Endothelial cell of umbilical vein (primary cell): Measurements from ENCODE around the gene GUK1. TPM values are rescaled to one million over a fixed set of nuclear protein-coding genes. Genes with fewer than 3 reads are reported as not detected.

ENCODE experiments used
- BruUV-seq: library from RNA; stranded (reverse); fragments of 400-500 nt; replicated peaks from 2 replicates; lab custom pipeline; 2021; lab: Mats Ljungman, UMichigan
- CTCF ChIA-PET: fragments of 300-600, 350-600 bp; sonication (Branson Sonifier 250); formaldehyde crosslinking; loops from one replicate; lab custom pipeline; 2021; ENCODE audit warnings: antibody characterized with exemption, inconsistent platforms; lab: Charles Lee
- POLR2A ChIA-PET: fragments of 300-600, 350-600 bp; sonication (Branson Sonifier 250); formaldehyde crosslinking; loops from one replicate; lab custom pipeline; 2021; ENCODE audit warnings: antibody characterized with exemption, inconsistent platforms; lab: Charles Lee
- DNase-seq: peaks from one replicate; pipeline ENCODE4 v3.0.0-alpha.2; 2011; ENCODE audit warnings: low read depth, low spot score
- FAIRE-seq: peaks from 2 replicates; lab custom pipeline; 2011; peaks lifted over from hg19 to GRCh38; lab: Jason Lieb, UNC
- H2AFZ ChIP-seq: 2 replicates; pipeline ENCODE4 v1.6.0; 2012; ENCODE audit warnings: low read depth, low read length, control low read depth, inconsistent platforms
- H3K27ac ChIP-seq: 2 replicates; pipeline ENCODE4 v1.5.1; 2011; ENCODE audit warnings: low read depth, mild to moderate bottlenecking, control low read depth, low read length, moderate library complexity; ENCODE audit not compliant: insufficient read depth
- H3K27me3 ChIP-seq, 2 experiments: 2 replicates each; pipeline versions ENCODE4 v1.6.0 to v1.6.1; 2011; ENCODE audit warnings: low read length in 2 of 2, mixed read lengths in 1 of 2; ENCODE audit not compliant: control insufficient read depth in 2 of 2, insufficient read depth in 2 of 2
- H3K36me3 ChIP-seq, 2 experiments: 2 replicates in 1 of 2; 3 replicates in 1 of 2; pipeline ENCODE4 v1.5.1; 2011; ENCODE audit warnings: low read length in 2 of 2, mild to moderate bottlenecking in 1 of 2, moderate library complexity in 1 of 2; ENCODE audit not compliant: control insufficient read depth in 2 of 2, insufficient read depth in 2 of 2; ENCODE audit errors: extremely low read depth in 1 of 2
- H3K4me1 ChIP-seq: 3 replicates; pipeline ENCODE4 v1.5.1; 2011; ENCODE audit warnings: mild to moderate bottlenecking, low read length; ENCODE audit not compliant: control insufficient read depth, insufficient read depth; ENCODE audit errors: extremely low read depth
- H3K4me2 ChIP-seq: 2 replicates; pipeline ENCODE4 v1.6.1; 2011; ENCODE audit warnings: low read length, control low read depth, mixed read lengths; ENCODE audit not compliant: insufficient read depth
- H3K4me3 ChIP-seq, 3 experiments: fragments of 200-600 bp in 1 of 3; sonication (generic), shearing (Covaris generic) in 1 of 3; replicated peaks in 1 of 3; 2 replicates each; pipeline ENCODE4 v1.5.1; 2011 to 2016; ENCODE audit warnings: control low read depth in 3 of 3, low read length in 3 of 3, mild to moderate bottlenecking in 2 of 3, inconsistent platforms in 1 of 3, low read depth in 1 of 3, moderate library complexity in 1 of 3; ENCODE audit not compliant: insufficient read depth in 1 of 3
- H3K79me2 ChIP-seq: 2 replicates; pipeline ENCODE4 v1.6.0; 2012; ENCODE audit warnings: low read length, inconsistent platforms; ENCODE audit not compliant: control insufficient read depth, insufficient read depth
- H3K9ac ChIP-seq: replicated peaks from 2 replicates; pipeline ENCODE3; 2011; ENCODE audit warnings: low read length, control low read depth; ENCODE audit not compliant: insufficient read depth; ENCODE audit errors: extremely low read depth
- H3K9me1 ChIP-seq: replicated peaks from 3 replicates; pipeline ENCODE4 v1.6.0; 2011; ENCODE audit warnings: mild to moderate bottlenecking, low read length; ENCODE audit not compliant: control insufficient read depth, insufficient read depth; ENCODE audit errors: extremely low read depth
- H3K9me3 ChIP-seq: replicated peaks from 2 replicates; pipeline ENCODE4 v1.5.1; 2012; ENCODE audit warnings: low read length, inconsistent platforms; ENCODE audit not compliant: control insufficient read depth, insufficient read depth
- H4K20me1 ChIP-seq: replicated peaks from 2 replicates; pipeline ENCODE3; 2011; ENCODE audit warnings: mild to moderate bottlenecking, low read length; ENCODE audit not compliant: control insufficient read depth, insufficient read depth; ENCODE audit errors: extremely low read depth
- CTCF ChIP-seq, 2 donors: IDR thresholded peaks; 1 replicate in 1 of 2; 2 replicates in 1 of 2; pipeline ENCODE4 v1.5.1; 2011; ENCODE audit warnings: low read length in 2 of 2, mild to moderate bottlenecking in 2 of 2, moderate library complexity in 2 of 2, control low read depth in 1 of 2, inconsistent platforms in 1 of 2, low read depth in 1 of 2; ENCODE audit not compliant: insufficient read depth in 1 of 2; ENCODE audit errors: extremely low read depth in 1 of 2
- EZH2 ChIP-seq: IDR thresholded peaks from 2 replicates; pipeline ENCODE4 v1.6.1; 2012; ENCODE audit warnings: borderline replicate concordance, low read depth, mild to moderate bottlenecking, moderate library complexity, low read length, inconsistent platforms; ENCODE audit not compliant: severe bottlenecking
- FOS ChIP-seq: IDR thresholded peaks from 2 replicates; pipeline ENCODE4 v1.6.1; 2011; ENCODE audit warnings: mild to moderate bottlenecking, low read length, moderate library complexity, borderline replicate concordance; ENCODE audit not compliant: insufficient read depth
- GATA2 ChIP-seq: IDR thresholded peaks from 2 replicates; pipeline ENCODE4 v1.7.0; 2011; ENCODE audit warnings: low read depth, mild to moderate bottlenecking, moderate library complexity, mixed read lengths, low read length; ENCODE audit not compliant: insufficient read length, insufficient read depth
- JUN ChIP-seq: IDR thresholded peaks from 2 replicates; pipeline ENCODE4 v1.6.1; 2011; ENCODE audit warnings: borderline replicate concordance, low read depth; ENCODE audit not compliant: insufficient read length, insufficient read depth
- MAX ChIP-seq: IDR thresholded peaks from 2 replicates; pipeline ENCODE4 v1.6.1; 2011; ENCODE audit not compliant: insufficient read depth, insufficient read length
- MYC ChIP-seq: IDR thresholded peaks from one replicate; pipeline ENCODE4 v1.6.1; 2011; ENCODE audit warnings: mild to moderate bottlenecking, low read depth, low read length
- POLR2A ChIP-seq: IDR thresholded peaks from 2 replicates; pipeline ENCODE4 v1.6.1; 2012; ENCODE audit warnings: low read depth, mild to moderate bottlenecking, control low read depth, low read length
- POLR2AphosphoS5 ChIP-seq: IDR thresholded peaks from 2 replicates; pipeline ENCODE4 v1.6.1; 2012; ENCODE audit warnings: low read depth, mild to moderate bottlenecking, control low read depth, low read length, moderate library complexity; ENCODE audit not compliant: insufficient read depth
- dilution Hi-C: fragments of 300-500 bp; cut with MboI; formaldehyde crosslinking; loops from one replicate; pipeline ENCODE4 v1.15.0; 2019; ENCODE audit warnings: low sequenced_read_pairs; ENCODE audit not compliant: extremely low pct_ligation_motif_present
- intact Hi-C: fragments of 100-400 bp; cut with micrococcal nuclease; formaldehyde crosslinking; loops from one replicate; pipeline ENCODE4 v1.10.0; 2022
- polyA plus RNA-seq, 4 experiments: library from polyadenylated mRNA; depleted of rRNA in 3 of 4; stranded (reverse) in 3 of 4; unstranded in 1 of 4; fragments of >200 nt; gene quantifications; 2 replicates each; pipeline versions ENCODE4 v1.2.1 to v1.2.3, GENCODE V29; 2011 to 2012; ENCODE audit warnings: missing spikeins in 1 of 4
- total RNA-seq: library from RNA; stranded (reverse); gene quantifications from 2 replicates; pipeline ENCODE4 v1.2.3, GENCODE V29; 2021

The GUK1 gene
- total and polyA plus RNA-seq, 2 donors (not counting 3 experiments of a cell fraction or from before 2014, with no cell fraction given), result 239 to 742 TPM

- Histone ChIP-seq H3K9ac (no peak overlapping the region), H3K27me3 (no peaks in the 10 kb centered on the region), H3K9me1 (no peaks in the 10 kb centered on the region), H3K4me3 (no peak overlapping the region), H3K27ac (no peak overlapping the region), H3K36me3 (peaks cover 0 to 11% of the 10 kb centered on the region in 2 experiments), H3K4me2 (no peak overlapping the region), H3K79me2 (no peaks in the 10 kb centered on the region), H3K9me3 (no peaks in the 10 kb centered on the region), H4K20me1 (no peaks in the 10 kb centered on the region), H3K4me1 (no peaks in the 10 kb centered on the region), H2AFZ (no peak overlapping the region)
- FAIRE-seq, result no peak
- no TSS peak for BruUV-seq
- TF ChIP-seq FOS, result no peak
- TF ChIP-seq MAX, result no peak
- no peak for TF ChIP-seq CTCF (IDR thresholded peaks at IDR 0.05; ENCODE audit: extremely low read depth in 1 of 2, insufficient read depth in 1 of 2, low read depth in 1 of 2, low read length in 2 of 2)
- no peak for TF ChIP-seq JUN
- TF ChIP-seq POLR2A, result no peak
- no peak for TF ChIP-seq EZH2
- no peak for TF ChIP-seq POLR2AphosphoS5
- TF ChIP-seq MYC, result no peak
- TF ChIP-seq GATA2, result no peak
- POLR2A ChIA-PET, result no interaction called here
- dilution Hi-C loops, result no loop called here
- CTCF ChIA-PET, result interaction anchor here (0.9 kb wide), 1 partner anchor 11 kb away, joined by 3 read pairs; the partner anchor contains the start of gene IBA57
- intact Hi-C loops, result no loop called here
- no peak for DNase-seq
These were observed 36.5 kb downstream of the GUK1 start for GRCh38 chr1:228176461-228177182.
